GM19324 (cell line): ENCODE data around the gene RSRP1.

Experiments
- ATAC-seq: cut with Tn5 transposase; IDR thresholded peaks from one replicate; pipeline ENCODE4 v1.9.1; 2021; ENCODE audit warnings: mild to moderate bottlenecking, moderate library complexity; ENCODE audit not compliant: unreplicated experiment, low FRiP score

Gene RSRP1

DNA sequence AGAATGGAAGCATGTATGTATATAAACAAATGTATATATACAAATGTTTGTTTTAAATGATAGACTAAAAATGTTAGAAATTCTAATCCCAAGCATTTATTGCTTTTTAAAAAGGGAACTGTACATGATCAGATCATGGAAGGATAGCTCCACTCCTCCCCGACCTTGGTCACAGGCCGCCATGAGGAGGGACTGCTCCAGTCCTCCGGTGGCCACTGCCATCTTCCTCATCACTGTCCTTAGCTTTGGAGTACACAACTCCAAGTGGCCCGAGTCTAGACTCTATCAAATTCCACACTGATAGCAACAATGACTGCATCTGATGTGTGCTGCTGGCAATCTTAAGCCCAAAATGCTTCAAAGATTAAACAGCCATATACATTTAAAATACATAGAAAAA, 24.6 kb downstream of the RSRP1 start:
- no peak for ATAC-seq

DNA sequence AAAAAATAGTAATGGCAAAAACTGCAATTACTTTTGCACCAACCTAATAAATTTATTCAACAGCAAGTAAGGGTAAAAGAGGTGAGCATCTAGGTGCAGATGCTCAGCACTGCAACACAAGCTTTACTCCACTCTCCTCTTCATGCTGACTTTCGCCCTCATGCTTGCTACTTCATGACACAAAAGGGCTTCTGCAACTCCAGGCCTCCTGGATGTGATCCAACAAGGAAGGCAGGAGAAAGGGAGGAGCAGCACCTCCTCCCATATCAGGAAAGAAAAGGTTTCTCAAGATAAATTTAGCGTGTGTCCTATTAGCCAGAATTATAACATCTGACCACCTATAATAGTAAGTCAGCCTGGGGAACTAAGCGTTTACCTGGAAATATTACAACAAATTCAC, 26.6 kb downstream of the RSRP1 start:
- no peak for ATAC-seq

DNA sequence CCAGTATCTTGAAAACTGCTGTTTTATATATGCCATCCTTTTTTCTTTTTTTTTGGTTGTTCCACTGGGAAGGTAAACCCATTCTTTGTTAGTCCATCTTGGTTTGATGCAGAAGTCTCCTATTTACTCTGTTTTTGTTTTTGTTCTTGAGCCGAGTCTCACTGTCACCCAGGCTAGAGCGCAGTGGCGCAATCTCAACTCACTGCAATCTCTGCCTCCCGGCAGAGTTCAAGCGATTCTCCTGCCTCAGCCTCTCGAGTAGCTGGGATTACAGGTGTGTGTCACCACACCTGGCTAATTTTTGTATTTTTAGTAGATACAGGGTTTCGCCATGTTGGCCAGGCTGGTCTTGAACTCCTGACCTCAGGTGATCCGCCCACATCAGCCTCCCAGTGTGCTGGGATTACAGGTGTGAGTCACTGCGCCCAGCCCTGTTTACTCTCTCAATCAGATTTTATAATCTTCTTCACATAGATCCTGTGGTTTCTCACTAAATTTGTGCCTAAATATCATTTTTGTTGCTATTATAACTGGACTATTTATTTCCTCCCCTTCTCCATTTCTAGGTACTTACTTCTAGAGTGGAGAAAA, 27.5 kb downstream of the RSRP1 start:
- ATAC-seq = no peak

DNA sequence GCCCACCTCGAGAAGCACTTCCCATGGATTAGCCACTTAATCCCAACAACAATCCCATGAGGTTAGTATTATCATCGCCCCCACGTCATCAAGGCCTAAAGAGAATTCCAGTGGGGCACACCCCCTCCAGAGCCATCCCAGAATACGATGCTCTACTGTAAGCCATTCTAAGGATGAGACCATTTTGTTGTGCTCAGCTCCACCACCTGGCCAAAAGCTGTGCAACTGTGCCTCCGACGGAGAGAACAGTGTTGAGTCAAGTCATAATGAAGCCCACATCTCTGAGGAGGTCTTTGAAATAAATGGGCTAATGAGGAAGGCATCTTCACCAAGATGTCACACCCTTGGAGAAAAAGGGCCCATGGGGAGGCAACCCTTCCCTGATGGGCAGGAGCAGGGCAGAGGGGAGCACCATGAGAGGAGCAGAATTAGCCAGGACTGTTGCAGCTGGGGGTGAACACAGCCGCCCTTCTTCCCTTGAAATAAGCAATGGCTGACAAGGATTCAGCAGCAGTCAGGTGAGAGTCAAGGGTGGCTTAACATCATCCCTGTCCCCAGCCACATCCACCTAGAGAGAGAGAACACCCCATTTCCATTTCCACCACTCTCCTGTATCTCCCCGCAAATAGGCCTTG, 29.5 kb downstream of the RSRP1 start:
- ATAC-seq = no peak

DNA sequence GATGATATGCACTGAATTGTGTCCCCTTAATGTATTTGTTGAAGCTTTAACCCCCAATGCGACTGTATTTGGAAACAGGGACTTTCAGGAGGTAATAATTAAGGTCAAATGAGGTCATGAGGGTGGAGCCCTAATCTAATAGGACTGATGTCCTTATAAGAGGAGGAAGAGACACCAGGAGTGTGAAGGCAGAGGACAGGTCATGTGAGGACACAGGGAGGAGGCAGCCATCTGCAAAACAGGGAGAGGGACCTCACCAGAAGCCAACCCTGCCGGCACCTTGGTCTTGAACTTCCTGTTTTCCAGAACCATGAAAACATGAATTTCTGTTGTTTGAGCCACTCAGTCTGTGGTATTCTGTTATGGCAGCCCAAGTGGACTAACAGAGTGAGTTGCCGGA, 30.2 kb downstream of the RSRP1 start:
- ATAC-seq = no peak

DNA sequence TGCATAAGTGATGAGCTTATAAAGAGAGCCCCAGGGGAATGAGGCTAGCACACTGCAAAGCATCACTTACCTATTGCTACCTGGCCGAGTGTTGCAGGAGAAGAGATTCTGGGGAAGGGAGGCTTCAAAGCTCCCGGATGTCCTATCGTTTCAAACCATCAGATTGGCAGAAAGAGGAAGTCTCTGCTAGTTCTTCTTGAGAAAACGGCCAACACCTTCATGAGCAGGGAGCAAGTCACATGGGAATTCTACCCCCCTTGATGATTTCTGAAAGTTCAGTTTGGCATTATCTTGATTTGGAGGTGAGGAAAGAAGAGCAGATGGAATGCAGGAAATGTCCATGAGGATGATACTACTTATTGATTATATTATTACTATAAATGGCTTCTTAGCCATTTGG, 31.1 kb downstream of the RSRP1 start:
- ATAC-seq = no peak

DNA sequence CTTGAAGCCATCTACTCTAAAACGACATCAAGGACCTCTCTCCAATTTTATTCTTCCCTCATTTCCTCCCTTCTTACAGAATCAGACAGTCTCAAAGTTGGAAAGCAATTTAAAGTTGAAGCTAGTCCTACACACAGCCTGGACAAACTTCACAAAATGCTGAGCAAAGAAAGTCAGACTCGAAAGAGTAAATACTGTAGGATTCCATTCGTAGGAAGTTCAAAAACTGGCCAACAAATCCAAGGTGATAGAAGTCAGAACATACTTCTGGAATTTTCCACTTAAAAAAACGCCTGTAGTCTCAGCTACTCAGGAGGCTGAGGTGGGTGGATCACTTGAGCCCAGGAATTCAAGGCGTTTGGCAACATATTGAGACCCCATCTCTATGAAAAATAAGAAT, 34.5 kb downstream of the RSRP1 start:
- ATAC-seq = no peak

DNA sequence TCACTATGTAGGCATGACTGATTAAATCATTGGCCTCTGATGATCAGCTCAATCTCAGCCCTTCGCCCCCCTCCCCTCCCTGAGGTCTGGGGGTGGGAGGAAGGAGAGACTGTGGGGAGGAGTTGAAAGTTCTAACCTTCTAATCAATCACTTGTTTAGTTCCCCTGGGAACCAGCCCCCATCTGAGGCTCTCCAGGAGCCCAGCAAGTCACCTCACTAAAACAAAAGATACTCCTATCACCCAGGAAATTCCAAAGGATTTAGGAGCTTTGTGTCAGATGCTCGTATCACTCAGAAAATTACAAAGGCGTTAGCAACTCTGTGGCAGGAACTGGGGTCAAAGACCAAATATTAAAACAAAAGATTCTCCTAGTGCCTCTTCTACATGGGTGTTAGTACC, 36.5 kb downstream of the RSRP1 start:
- no peak for ATAC-seq

DNA sequence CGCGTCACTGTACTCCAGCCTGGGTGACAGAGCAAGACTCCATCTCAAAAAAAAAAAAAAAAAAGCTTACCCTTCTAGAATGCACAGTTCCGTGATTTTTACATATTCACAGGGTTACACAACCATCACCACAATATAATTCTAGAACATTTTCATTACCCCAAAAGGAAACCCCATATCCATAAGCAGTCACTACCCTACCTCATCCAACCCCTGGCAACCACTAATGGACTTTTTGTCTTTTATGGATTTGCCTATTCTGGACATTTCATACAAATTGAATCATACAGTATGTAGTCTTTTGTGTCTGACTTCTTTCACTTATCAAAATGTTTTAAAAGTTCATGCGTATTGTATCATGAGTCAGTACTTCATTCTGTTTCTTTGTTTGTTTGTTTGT, 37.7 kb downstream of the RSRP1 start:
- ATAC-seq = no peak

DNA sequence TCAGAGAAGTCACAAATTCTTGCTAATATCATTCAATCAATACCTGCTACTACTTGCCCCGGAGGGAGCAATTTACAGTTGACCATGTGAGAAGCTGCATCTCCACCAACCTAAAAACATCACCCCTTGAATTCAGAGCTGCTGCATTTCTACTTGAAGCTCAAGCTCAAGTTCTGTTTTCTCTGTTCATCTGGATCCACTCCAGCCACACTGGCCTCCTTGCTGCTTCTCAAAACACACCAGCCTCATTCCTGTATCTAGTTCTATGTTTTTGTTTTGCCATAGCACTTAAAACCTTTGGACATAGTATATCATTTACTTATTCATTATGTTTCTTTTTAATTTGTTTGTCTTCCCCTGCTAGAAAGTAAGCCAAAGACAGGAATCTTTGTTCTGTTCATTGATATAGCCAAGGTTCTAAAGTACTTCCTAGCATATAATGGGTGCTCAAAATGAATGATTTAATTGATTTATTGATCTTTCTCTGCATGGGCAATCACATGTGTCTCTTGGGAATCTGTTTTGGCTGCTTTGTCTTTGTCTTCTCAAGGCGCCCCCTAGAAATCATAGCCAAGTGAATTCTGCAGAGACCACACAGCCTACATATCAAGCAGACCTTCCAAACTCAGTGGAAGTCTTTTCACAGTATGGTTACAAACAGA, 38.6 kb downstream of the RSRP1 start:
- no peak for ATAC-seq

DNA sequence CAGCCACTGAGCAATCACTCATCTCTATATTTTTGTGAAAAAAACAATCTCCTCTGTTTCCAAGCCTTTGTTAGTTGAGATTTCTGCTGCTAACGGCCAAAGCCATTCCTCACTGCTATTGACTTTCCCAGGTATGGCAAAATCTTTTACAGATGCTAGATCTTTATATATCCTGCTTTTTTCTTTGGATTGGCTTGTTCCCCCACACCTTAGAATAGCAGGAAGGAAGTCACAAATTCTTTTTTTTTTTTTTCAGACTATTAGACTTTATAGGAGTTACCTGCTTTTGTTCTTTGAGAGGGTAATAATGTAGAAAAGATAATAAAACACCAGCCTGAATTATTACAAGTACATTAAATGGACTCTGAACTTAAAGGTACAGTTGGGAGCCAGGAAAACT, 39.2 kb downstream of the RSRP1 start:
- no peak for ATAC-seq

DNA sequence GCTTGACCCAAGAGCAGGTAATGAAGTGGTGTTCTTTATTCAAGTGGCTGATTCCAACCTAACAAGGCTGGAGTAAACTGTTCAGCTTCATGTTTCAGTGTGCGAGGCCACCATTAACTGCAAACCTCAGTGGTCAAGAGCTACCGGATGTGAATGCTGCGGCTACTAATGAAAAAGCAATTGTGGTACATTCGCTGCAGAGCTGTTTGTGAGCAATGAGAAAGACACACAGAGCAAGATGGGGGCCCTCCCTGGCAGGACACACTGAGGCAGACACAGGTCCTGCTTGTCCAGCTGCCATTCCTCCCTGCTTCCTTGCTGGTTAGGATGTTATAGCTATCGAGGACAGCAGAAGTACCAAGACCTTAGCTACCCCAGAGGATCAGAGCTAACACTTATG, 41.1 kb downstream of the RSRP1 start:
- ATAC-seq = no peak

DNA sequence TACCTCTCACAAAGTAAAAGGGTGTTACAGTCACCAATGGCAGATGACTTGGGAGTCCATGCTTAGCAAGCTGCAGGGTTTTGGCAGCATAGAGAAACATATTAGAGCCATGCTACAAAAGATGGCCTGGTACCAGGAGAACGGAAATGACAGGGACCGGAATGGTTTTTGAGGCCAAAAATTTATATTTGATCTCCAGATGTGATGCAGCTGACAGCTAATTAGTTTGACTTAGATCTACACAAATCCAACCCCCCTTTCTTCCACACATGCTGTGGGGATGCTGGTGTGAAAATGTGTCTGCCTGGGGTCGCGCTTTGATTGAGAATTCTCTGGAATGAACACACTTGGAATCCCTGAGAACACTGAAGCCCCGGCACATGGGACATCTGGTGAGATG, 41.5 kb downstream of the RSRP1 start:
- ATAC-seq = no peak

DNA sequence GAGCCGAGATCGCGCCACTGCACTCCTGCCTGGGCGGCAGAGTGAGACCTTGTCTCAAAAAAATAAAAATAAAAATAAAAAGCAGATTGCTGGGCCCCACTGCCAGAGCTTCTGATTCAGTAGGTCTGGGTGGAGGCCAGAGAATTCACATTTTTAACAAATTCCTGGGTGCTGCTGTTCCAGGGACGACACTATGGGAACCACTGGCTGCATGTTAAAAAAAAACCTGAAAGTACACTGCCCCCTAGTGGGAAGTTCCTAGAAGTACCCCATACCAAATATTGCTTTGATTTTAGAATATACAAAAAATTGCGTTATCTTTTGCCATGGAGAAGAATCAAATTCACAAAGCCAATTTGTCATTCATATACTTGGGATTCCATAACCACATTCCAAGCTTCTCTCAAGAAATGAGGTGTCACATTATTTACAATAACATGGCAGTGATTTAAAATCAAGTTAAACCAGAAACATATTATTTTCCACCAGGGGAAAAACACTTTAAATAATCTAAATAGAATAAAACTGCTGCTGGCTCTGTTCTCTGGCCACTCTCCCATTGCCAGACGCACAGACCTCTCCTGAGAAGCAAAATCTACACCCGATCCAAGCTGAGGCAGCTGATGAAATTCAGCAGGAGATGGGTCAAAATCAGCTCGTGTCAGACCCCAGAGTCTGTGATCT, 42.3 kb downstream of the RSRP1 start:
- ATAC-seq = no peak

DNA sequence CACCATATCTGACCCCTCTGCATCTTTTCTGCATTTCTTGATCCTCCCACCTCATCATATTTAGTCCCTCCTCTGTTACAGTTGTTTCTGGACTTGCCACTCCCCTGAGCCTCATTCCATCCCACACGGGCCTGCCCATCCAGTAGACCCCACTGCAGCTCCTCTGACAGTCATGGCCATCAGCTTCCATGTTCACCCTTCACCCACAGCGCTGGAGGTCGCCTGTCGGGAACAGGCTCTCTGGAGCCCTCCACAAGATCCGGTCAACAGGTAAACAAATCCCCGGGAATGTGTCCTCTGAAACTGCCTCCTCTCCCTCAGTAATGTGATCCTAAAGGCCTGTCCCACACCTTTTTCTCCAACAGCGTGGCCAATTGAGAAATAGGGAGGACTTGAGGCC, 46.2 kb downstream of the RSRP1 start:
- no peak for ATAC-seq

DNA sequence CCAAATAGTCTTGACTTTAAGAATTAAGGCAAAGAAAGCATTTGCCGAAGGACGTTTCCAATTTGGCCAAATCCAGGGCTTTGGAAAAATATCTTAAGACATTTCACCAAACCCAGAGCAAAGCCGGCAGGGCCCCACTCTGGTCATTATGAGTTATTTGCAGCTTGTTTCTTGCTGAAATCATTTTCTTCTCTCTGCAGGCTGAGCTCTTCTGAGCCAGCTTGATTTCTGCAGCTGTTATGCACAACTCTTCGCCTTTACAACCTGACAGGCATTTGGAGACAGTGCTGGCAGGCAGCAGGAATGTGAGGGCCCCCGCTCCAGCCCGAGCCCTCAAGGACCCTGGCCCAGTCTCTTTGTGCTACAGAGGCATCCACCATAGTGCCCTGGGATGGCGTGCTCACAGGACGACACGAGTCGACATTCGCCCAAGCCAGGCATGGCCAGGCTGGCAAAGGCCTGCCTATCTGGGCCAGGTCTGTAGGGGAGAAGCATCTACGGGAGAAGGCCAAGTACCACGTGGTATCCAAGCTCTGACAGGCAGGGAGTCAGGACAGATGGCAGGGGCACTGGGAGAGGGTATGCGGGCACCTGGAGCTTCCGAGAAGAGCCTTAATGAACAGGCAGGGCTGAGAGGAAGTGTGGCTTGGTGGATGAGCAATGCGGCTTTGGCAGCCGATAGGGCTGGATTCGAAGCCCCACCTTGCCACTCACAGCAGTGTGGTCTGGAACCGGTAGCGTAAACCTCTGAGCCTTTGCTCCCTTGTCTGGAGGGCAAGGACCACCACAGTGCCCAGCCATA, 47.2 kb downstream of the RSRP1 start:
- ATAC-seq = no peak

DNA sequence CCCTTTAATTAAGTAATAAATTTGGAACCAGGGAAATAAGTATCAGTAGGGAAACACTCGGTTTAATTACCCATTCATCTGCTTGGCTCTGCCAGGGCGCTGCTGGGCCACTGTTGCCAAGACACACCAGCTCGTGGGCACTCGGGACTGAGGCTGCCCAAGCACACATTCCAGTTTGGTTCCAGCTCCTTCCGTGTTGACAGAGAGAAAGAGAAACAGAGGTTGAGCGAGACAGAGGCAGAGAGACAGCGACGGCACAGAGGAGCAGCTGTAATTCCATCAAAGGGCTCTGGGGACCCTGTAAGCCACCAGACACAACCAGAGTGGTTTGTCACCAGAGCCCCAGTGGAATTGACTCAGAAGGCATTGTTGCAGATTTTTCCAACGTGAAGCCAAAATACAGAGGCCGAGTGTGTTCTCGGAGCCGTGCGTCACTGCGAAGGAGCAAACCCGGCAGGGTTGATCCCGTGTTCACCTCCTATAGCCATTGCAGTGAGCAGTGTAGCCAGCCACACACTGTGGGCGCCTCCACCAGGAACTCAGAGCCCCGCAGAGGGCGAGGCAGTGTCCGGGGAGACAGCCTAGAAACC, 48.5 kb downstream of the RSRP1 start:
- no peak for ATAC-seq

DNA sequence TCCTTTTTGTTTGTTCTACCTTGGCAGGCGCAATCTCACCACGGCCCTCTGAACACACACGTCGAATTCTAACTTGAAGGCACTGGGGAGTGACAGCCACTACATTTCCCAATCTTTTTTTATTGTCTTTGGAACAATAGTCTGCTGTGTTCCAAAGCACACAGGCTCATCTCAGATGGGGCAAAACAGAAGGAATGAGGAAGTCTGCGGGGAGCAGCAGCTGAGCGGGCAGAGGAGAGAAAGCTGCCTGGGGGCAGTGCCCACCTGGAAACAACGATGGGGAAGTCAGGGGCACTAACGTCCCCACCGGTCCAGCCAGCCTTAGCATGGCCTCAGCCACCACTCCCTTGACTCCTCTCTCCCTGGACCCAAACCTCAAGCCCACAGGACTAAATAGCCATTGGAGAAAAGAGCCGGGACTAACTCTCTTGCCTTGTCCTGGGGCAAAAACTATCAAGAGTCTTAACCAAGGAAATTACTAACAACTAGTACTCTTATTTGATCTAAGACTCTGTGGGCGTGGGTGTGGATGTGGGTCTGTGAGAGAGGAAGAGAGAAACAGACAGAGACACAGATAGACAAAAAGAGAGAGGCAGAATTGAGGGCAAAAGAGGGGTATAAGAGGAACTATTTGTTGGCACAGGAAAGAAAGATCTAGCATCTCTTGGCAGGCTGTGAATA, 49.1 kb downstream of the RSRP1 start:
- ATAC-seq = no peak

DNA sequence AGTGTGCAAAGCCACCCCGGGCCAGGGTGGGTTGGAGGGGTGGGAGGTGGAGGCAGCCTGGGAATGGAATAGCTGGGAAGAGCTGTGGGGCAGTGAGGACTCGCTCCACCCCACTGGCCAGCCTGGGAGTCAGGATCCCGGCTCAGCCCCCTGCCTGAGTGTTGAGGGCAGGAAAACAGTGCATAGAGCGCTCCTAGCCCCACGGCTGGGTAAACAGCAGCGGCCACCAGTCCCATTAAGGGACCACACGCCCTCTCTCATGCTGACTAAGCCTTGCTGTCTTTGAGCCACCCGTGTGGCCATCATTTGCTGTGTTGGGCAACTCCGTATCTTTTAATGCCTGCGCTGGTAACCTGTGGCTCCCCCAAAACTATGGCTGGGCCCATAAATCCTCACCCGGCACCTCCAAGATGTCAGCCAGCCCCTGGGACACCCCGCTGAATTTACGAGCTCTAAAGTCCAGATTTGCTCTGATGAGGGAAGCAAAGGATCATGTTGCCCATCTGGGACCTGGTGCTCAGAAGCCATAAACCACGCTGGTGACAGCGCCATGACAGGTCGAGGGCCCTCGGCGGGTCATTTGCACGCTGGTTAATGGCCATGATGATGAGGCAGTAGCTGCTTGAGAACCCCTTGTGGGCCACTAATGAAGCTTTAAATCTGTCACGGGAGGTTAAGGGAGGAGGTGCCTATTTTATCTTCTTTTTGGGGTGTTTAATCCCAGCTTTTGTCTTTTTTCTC, 49.8 kb downstream of the RSRP1 start:
- ATAC-seq = no peak
